Stimulated activated CD8-positive, alpha-beta memory T cell treated with anti-CD3 and anti-CD28 coated beads, Interleukin-15, amount 100 ng/mL, for 4 hours (primary cell): ENCODE measurements around the gene DLX3.

Experiments used
- DNase-seq, 2 donors: peaks; one replicate each; pipeline ENCODE4 v3.0.0-alpha.2; 2020; ENCODE audit warnings: low read depth in 2 of 2

DLX3 gene

GRCh38 chr17:49972486-49973270 lies 22.3 kb downstream of the DLX3 start:
- DNase-seq: no peak

- no peak for DNase-seq
These were observed 23.1 kb downstream of the DLX3 start for GRCh38 chr17:49971848-49972485.

- no peak for DNase-seq
These were observed 23.7 kb downstream of the DLX3 start for GRCh38 chr17:49971199-49971847.

- DNase-seq: no peak
These were observed 24.5 kb downstream of the DLX3 start for GRCh38 chr17:49970498-49970897.

- DNase-seq: no peak
These were observed 25.1 kb downstream of the DLX3 start for GRCh38 chr17:49969795-49970389.

GRCh38 chr17:49969134-49969759 lies 25.8 kb downstream of the DLX3 start, which contains the start of gene DLX4:
Gene DLX4, plus strand, starts transcription at chr17:49969190. Its CDS starts 279 bp downstream, at chr17:49969469.
- DNase-seq: no peak

- DNase-seq: peak; percentile 38 to 41
These were observed 26.5 kb downstream of the DLX3 start for GRCh38 chr17:49968405-49969133.

- DNase-seq: no peak
These were observed 27.2 kb downstream of the DLX3 start for GRCh38 chr17:49967621-49968404.

GRCh38 chr17:49967205-49967604 lies 27.8 kb downstream of the DLX3 start:
- no peak for DNase-seq

GRCh38 chr17:49966767-49967166 lies 28.3 kb downstream of the DLX3 start:
- DNase-seq: no peak

- no peak for DNase-seq
These were observed 29.5 kb downstream of the DLX3 start for GRCh38 chr17:49965524-49965909.

GRCh38 chr17:49964769-49965523 lies 30.1 kb downstream of the DLX3 start:
- no peak for DNase-seq

GRCh38 chr17:49964303-49964768 lies 30.7 kb downstream of the DLX3 start:
- no peak for DNase-seq

- no peak for DNase-seq
These were observed 31.3 kb downstream of the DLX3 start for GRCh38 chr17:49963626-49964302.

- no peak for DNase-seq
These were observed 31.8 kb downstream of the DLX3 start for GRCh38 chr17:49963309-49963625.

GRCh38 chr17:49962599-49963308 lies 32.3 kb downstream of the DLX3 start:
- no peak for DNase-seq

- no peak for DNase-seq
These were observed 35.7 kb downstream of the DLX3 start for GRCh38 chr17:49959183-49959935.

GRCh38 chr17:49958723-49959122 lies 36.3 kb downstream of the DLX3 start:
- DNase-seq: no peak
